RWPE2 (cell line): Measurements from ENCODE around the gene MOB4.
"Not testable (repeated sequence)": the region's sequence is repeated elsewhere in the genome, so short reads cannot be mapped to it uniquely, and the experiment has no call there.

Experiments
- ATAC-seq: fragments of 200-7000 bp; cut with Tn5 transposase; 3 replicates; pipeline ENCODE4 v1.9.1; 2021; ENCODE audit warnings: low read depth
- DNase-seq: peaks from one replicate; pipeline ENCODE4 v3.0.0-alpha.2; 2020; ENCODE audit warnings: low spot score
- H3K27ac ChIP-seq: fragments of 450-650 bp; 2 replicates; pipeline ENCODE4 v1.5.1; 2017; ENCODE audit warnings: mild to moderate bottlenecking; ENCODE audit not compliant: poor library complexity, severe bottlenecking
- H3K27me3 ChIP-seq: fragments of 250-450 bp; sonication (Bioruptor Pico); 2 replicates; pipeline ENCODE4 v1.5.1; 2021; ENCODE audit warnings: mild to moderate bottlenecking, moderate library complexity; ENCODE audit not compliant: insufficient read depth, poor library complexity, severe bottlenecking
- H3K36me3 ChIP-seq: fragments of 250-450 bp; sonication (Bioruptor Pico); 2 replicates; pipeline ENCODE4 v1.5.1; 2020; ENCODE audit warnings: low read depth, mild to moderate bottlenecking, moderate library complexity
- H3K4me1 ChIP-seq: fragments of 250-450 bp; sonication (Bioruptor Pico); 2 replicates; pipeline ENCODE4 v1.5.1; 2021; ENCODE audit warnings: mild to moderate bottlenecking, moderate library complexity; ENCODE audit not compliant: insufficient read depth, poor library complexity, severe bottlenecking
- H3K4me3 ChIP-seq: fragments of 250-450 bp; sonication (Bioruptor Pico); 2 replicates; pipeline ENCODE4 v1.5.1; 2021; ENCODE audit warnings: mild to moderate bottlenecking, moderate library complexity; ENCODE audit not compliant: severe bottlenecking
- H3K9me3 ChIP-seq: fragments of 250-450 bp; sonication (Bioruptor Pico); 2 replicates; pipeline ENCODE4 v1.5.1; 2021; ENCODE audit warnings: mild to moderate bottlenecking, moderate library complexity; ENCODE audit not compliant: severe bottlenecking
- CTCF ChIP-seq: fragments of 450-650 bp; IDR thresholded peaks from one replicate; pipeline ENCODE4 v1.5.1; 2017; ENCODE audit warnings: mild to moderate bottlenecking, moderate library complexity; ENCODE audit not compliant: poor library complexity, severe bottlenecking

Gene MOB4

GRCh38 chr2:197587255-197587654 lies 71.4 kb downstream of the MOB4 start:
- ATAC-seq, H3K27me3 ChIP-seq, H3K4me1 ChIP-seq, DNase-seq, H3K9me3 ChIP-seq, H3K27ac ChIP-seq, H3K36me3 ChIP-seq, H3K4me3 ChIP-seq: not testable (repeated sequence)

GRCh38 chr2:197591339-197592072 lies 75.6 kb downstream of the MOB4 start:
- no peak overlapping the region for H3K4me3 ChIP-seq
- no peak for DNase-seq

GRCh38 chr2:197596766-197597165 lies 80.9 kb downstream of the MOB4 start:
- TF ChIP-seq CTCF: no peak
- no peaks in the 10 kb centered on the region for H3K36me3 ChIP-seq
- no peak overlapping the region for H3K27ac ChIP-seq
- no peak for ATAC-seq
- H3K27me3 ChIP-seq: no peaks in the 10 kb centered on the region
- H3K4me3 ChIP-seq: no peak overlapping the region
- H3K4me1 ChIP-seq: peaks cover 3% of the 10 kb centered on the region
- no peaks in the 10 kb centered on the region for H3K9me3 ChIP-seq
- no peak for DNase-seq

More at GRCh38 chr2:197591339-197592072, 75.6 kb downstream of the MOB4 start:
- Histone ChIP-seq H3K27me3 (no peaks in the 10 kb centered on the region), H3K4me1 (no peaks in the 10 kb centered on the region), H3K36me3 (no peaks in the 10 kb centered on the region), H3K27ac (no peak overlapping the region), H3K9me3 (no peaks in the 10 kb centered on the region)
- ATAC-seq: 0 out of 3 replicates have a peak, but pooled peaks have one; percentile 19
- TF ChIP-seq CTCF: no peak

- ATAC-seq: no peak
- H3K36me3 ChIP-seq: no peaks in the 10 kb centered on the region
- peaks cover 3% of the 10 kb centered on the region for H3K4me1 ChIP-seq
- H3K27ac ChIP-seq: no peak overlapping the region
- no peaks in the 10 kb centered on the region for H3K27me3 ChIP-seq
- no peak overlapping the region for H3K4me3 ChIP-seq
- TF ChIP-seq CTCF: no peak
- DNase-seq: no peak
- no peaks in the 10 kb centered on the region for H3K9me3 ChIP-seq
Observed at GRCh38 chr2:197597166-197597565, 81.3 kb downstream of the MOB4 start.

GRCh38 chr2:197598450-197598849 lies 82.6 kb downstream of the MOB4 start:
- DNase-seq: no peak
- Histone ChIP-seq H3K36me3 (no peaks in the 10 kb centered on the region), H3K4me1 (peaks cover 3% of the 10 kb centered on the region), H3K27ac (no peak overlapping the region), H3K9me3 (no peaks in the 10 kb centered on the region), H3K27me3 (no peaks in the 10 kb centered on the region), H3K4me3 (no peak overlapping the region)
- ATAC-seq: no peak
- TF ChIP-seq CTCF: no peak
